PC-9 (cell line): ENCODE results near the gene TSPYL2. TPM values are rescaled to one million over a fixed set of nuclear protein-coding genes. Genes with fewer than 3 reads are reported as not detected.

Experiments used
- BruUV-seq: library from RNA; stranded (reverse); fragments of 400-500 nt; replicated peaks from 2 replicates; lab custom pipeline; 2021; lab: Mats Ljungman, UMichigan
- CTCF ChIA-PET: fragments of 300-600 bp; sonication (Branson Sonifier 250); formaldehyde crosslinking; loops from one replicate; lab custom pipeline; 2022; ENCODE audit warnings: antibody characterized with exemption; lab: Charles Lee
- POLR2A ChIA-PET: fragments of 300-600 bp; sonication (Branson Sonifier 250); formaldehyde crosslinking; loops from one replicate; lab custom pipeline; 2022; ENCODE audit warnings: antibody characterized with exemption; ENCODE audit not compliant: unreplicated experiment; lab: Charles Lee
- DNase-seq, 2 experiments: peaks; one replicate each; pipeline versions ENCODE4 v3.0.0 to v3.0.0-alpha.2; 2015 to 2022; ENCODE audit warnings: mixed read lengths in 1 of 2
- H2AFZ ChIP-seq: fragments of 200-600 bp; sonication (generic); 2 replicates; pipeline ENCODE4 v1.8.1; 2017; ENCODE audit warnings: antibody characterized with exemption
- H3F3A ChIP-seq: fragments of 200-600 bp; sonication (generic); 2 replicates; pipeline ENCODE4 v1.8.1; 2017; ENCODE audit warnings: antibody characterized with exemption, mild to moderate bottlenecking, low read depth; ENCODE audit not compliant: insufficient read depth
- H3K27ac ChIP-seq: fragments of 200-600 bp; sonication (generic); 2 replicates; pipeline ENCODE4 v1.6.1; 2016; ENCODE audit warnings: mixed run types
- H3K27me3 ChIP-seq: fragments of 200-600 bp; sonication (generic); 2 replicates; pipeline ENCODE4 v1.6.1; 2016; ENCODE audit warnings: low read depth, mixed run types; ENCODE audit not compliant: insufficient read depth
- H3K36me3 ChIP-seq: fragments of 200-600 bp; sonication (generic); 2 replicates; pipeline ENCODE4 v1.6.1; 2016; ENCODE audit warnings: low read depth, mixed run types
- H3K4me1 ChIP-seq: fragments of 200-600 bp; sonication (generic); replicated peaks from 2 replicates; pipeline ENCODE4 v1.6.1; 2016; ENCODE audit warnings: mixed run types; ENCODE audit not compliant: insufficient read depth
- H3K4me2 ChIP-seq: fragments of 200-600 bp; sonication (generic); 2 replicates; pipeline ENCODE4 v1.6.1; 2017; ENCODE audit warnings: mixed run types
- H3K4me3 ChIP-seq: fragments of 200-600 bp; sonication (generic); 2 replicates; pipeline ENCODE4 v1.6.1; 2016; ENCODE audit warnings: mixed run types
- H3K79me2 ChIP-seq: fragments of 200-600 bp; sonication (generic); 2 replicates; pipeline ENCODE4 v1.6.1; 2017; ENCODE audit warnings: low read depth, mixed run types
- H3K9me2 ChIP-seq: fragments of 200-600 bp; sonication (generic); 2 replicates; pipeline ENCODE4 v1.8.1; 2017; ENCODE audit warnings: mild to moderate bottlenecking; ENCODE audit not compliant: insufficient read depth
- H3K9me3 ChIP-seq: fragments of 200-600 bp; sonication (generic); 2 replicates; pipeline ENCODE4 v1.8.1; 2016; ENCODE audit warnings: low read depth; ENCODE audit not compliant: insufficient read depth
- H4K20me1 ChIP-seq: fragments of 200-600 bp; sonication (generic); 2 replicates; pipeline ENCODE4 v1.8.1; 2017; ENCODE audit not compliant: insufficient read depth
- EZH2 ChIP-seq: fragments of 200-600 bp; sonication (generic); IDR thresholded peaks from 2 replicates; pipeline ENCODE4 v1.8.0; 2017; ENCODE audit warnings: antibody characterized with exemption, low read depth
- intact Hi-C: fragments of 100-400 bp; cut with micrococcal nuclease; formaldehyde crosslinking; loops from one replicate; pipeline ENCODE4 v1.10.0; 2022; ENCODE audit not compliant: unreplicated experiment
- total RNA-seq: library from RNA; stranded (reverse); gene quantifications from 2 replicates; pipeline ENCODE4 v1.2.3, GENCODE V29; 2021
- TF ChIP-seq, protein P1 (sequence below): fragments of 200-600 bp; sonication (generic); conservative IDR thresholded peaks from 2 replicates; pipeline ENCODE4 v1.6.1; 2017; ENCODE audit warnings: mixed run types, antibody characterized with exemption, mild to moderate bottlenecking, moderate library complexity

The TSPYL2 gene
- total RNA-seq, 1 experiment from 2014 or later = 26.0 TPM

DNA sequence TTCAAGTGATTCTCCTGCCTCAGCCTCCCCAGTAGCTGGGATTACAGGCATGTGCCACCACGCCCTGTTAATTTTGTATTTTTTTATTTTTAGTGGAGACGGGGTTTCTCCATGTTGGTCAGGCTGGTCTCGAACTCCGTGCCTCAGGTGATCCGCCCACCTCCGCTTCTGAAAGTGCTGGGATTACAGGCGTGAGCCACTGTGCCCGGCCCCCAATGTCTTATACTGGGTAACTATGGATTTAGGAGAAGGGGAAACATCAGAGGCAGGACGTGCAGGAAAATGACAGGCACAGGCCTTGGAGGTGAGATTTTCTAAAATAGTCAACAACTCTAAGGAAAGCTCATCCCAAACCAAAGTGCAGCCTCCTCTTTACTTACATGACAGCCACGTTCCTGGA is 11.1 kb upstream of the TSPYL2 start:
- H2AFZ ChIP-seq = no peak overlapping the region
- no peak overlapping the region for H3K27ac ChIP-seq
- no peaks in the 10 kb centered on the region for H3K36me3 ChIP-seq
- no peaks in the 10 kb centered on the region for H3K79me2 ChIP-seq
- H3K9me3 ChIP-seq = no peaks in the 10 kb centered on the region
- DNase-seq = no peak
- no TSS peak for BruUV-seq
- H3F3A ChIP-seq = no peaks in the 10 kb centered on the region
- no peaks in the 10 kb centered on the region for H3K4me1 ChIP-seq
- H3K9me2 ChIP-seq = no peaks in the 10 kb centered on the region
- H3K4me3 ChIP-seq = no peak overlapping the region
- H3K4me2 ChIP-seq = no peak overlapping the region
- no peaks in the 10 kb centered on the region for H3K27me3 ChIP-seq
- ChIA-PET CTCF (interaction anchor here (0.7 kb wide), 1 partner anchor 11 kb away, joined by 3 read pairs; the partner anchor contains the start of gene TSPYL2), POLR2A (no interaction called here)
- TF ChIP-seq, protein P1, sequence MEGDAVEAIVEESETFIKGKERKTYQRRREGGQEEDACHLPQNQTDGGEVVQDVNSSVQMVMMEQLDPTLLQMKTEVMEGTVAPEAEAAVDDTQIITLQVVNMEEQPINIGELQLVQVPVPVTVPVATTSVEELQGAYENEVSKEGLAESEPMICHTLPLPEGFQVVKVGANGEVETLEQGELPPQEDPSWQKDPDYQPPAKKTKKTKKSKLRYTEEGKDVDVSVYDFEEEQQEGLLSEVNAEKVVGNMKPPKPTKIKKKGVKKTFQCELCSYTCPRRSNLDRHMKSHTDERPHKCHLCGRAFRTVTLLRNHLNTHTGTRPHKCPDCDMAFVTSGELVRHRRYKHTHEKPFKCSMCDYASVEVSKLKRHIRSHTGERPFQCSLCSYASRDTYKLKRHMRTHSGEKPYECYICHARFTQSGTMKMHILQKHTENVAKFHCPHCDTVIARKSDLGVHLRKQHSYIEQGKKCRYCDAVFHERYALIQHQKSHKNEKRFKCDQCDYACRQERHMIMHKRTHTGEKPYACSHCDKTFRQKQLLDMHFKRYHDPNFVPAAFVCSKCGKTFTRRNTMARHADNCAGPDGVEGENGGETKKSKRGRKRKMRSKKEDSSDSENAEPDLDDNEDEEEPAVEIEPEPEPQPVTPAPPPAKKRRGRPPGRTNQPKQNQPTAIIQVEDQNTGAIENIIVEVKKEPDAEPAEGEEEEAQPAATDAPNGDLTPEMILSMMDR = no peak
- no peak for TF ChIP-seq EZH2
- H4K20me1 ChIP-seq = no peaks in the 10 kb centered on the region
- intact Hi-C loops = loop anchor here (1.0 kb wide), 1 partner anchor 18 kb away; no protein-coding TSS in a partner anchor

DNA sequence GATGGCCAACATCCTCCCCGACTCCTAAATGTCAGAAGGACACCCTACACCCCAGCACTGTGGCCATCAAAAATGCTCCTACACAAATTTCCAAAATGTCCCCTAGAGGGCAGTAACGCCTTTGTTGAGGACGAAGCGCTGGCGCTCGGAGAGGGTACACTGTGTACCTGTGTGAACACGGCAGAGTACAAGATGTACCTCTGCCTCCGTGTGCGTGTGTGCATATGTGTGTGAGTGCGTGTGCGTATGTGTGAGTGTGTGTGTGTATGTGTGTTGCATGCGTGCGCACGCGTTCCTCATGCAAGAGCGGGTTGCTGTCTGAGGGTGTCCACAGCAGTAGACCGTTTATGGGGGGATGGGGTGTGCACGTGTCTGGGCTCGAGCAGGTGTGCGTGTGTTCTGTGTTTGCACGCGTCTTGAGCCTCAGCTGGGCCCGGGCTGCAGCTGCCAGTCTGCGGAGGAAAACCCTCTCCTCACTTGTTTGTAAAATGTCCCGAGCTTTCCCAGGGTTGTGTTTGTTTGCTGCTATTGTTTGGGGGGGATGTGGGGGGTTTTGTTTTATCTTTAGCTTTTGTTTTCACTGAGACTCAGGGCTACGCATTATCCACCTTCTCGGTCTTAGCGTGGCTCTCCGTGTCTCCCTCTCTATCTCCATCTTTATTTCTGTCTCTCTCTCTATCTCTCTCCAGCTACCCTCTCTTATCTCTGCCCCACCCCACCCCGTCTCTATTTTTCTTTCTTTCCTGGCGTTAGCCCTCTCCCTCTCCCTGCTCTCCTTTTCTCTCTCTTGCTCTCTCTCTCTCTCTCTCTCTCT is 10.4 kb upstream of the TSPYL2 start:
- CTCF ChIA-PET = interaction anchor here (0.6 to 0.7 kb wide), 3 partner anchors 24 to 1005 kb away, joined by 3 to 4 read pairs (median 4); no protein-coding TSS in a partner anchor
- no peaks in the 10 kb centered on the region for H3K4me1 ChIP-seq
- no peaks in the 10 kb centered on the region for H3K9me2 ChIP-seq
- peak overlapping the region; percentile 64; the same call in 1 of the 2 replicates for H2AFZ ChIP-seq
- no peaks in the 10 kb centered on the region for H4K20me1 ChIP-seq
- H3K36me3 ChIP-seq = no peaks in the 10 kb centered on the region
- TF ChIP-seq EZH2 = no peak
- TF ChIP-seq, protein P1 = peak; percentile 60
- peak in 1 of 2 experiments; percentile 64 for DNase-seq
- H3K4me3 ChIP-seq = peak overlapping the region; percentile 49; the same call in 1 of the 2 replicates
- peak overlapping the region; percentile 64 for H3K4me2 ChIP-seq
- H3K27ac ChIP-seq = no peak overlapping the region
- no peaks in the 10 kb centered on the region for H3K27me3 ChIP-seq
- POLR2A ChIA-PET = interaction anchor here (0.7 kb wide), 1 partner anchor 193 kb away, joined by 11 read pairs; no protein-coding TSS in a partner anchor
- H3F3A ChIP-seq = no peaks in the 10 kb centered on the region
- intact Hi-C loops = loop anchor here (1.0 kb wide), 1 partner anchor 17 kb away; no protein-coding TSS in a partner anchor
- BruUV-seq = no TSS peak
- no peaks in the 10 kb centered on the region for H3K9me3 ChIP-seq
- no peaks in the 10 kb centered on the region for H3K79me2 ChIP-seq

- H4K20me1 ChIP-seq = no peaks in the 10 kb centered on the region
- H3K27ac ChIP-seq = no peak overlapping the region
- no peaks in the 10 kb centered on the region for H3K9me3 ChIP-seq
- ChIA-PET POLR2A (interaction anchor here (0.7 kb wide), 1 partner anchor 192 kb away, joined by 11 read pairs; no protein-coding TSS in a partner anchor), CTCF (interaction anchor here (0.6 to 0.7 kb wide), 3 partner anchors 25 to 1005 kb away, joined by 3 to 4 read pairs (median 4); no protein-coding TSS in a partner anchor)
- no peak for TF ChIP-seq EZH2
- TF ChIP-seq, protein P1 = no peak
- BruUV-seq = no TSS peak
- no peaks in the 10 kb centered on the region for H3K36me3 ChIP-seq
- intact Hi-C loops = no loop called here
- H3K27me3 ChIP-seq = no peaks in the 10 kb centered on the region
- no peak for DNase-seq
- no peaks in the 10 kb centered on the region for H3F3A ChIP-seq
- H3K9me2 ChIP-seq = no peaks in the 10 kb centered on the region
- H3K4me1 ChIP-seq = no peaks in the 10 kb centered on the region
- H2AFZ ChIP-seq = 0 out of 2 replicates have a peak overlapping the region, but pooled peaks have one; percentile 64
- peak overlapping the region; percentile 49; the same call in 1 of the 2 replicates for H3K4me3 ChIP-seq
- H3K4me2 ChIP-seq = peak overlapping the region; percentile 64; the same call in 1 of the 2 replicates
- H3K79me2 ChIP-seq = no peaks in the 10 kb centered on the region
Measured at GRCh38 chrX:53072418-53073114, 9.6 kb upstream of the TSPYL2 start.
